WTC11 (cell line): ENCODE data around the gene BCAS1.

Experiments used
- CTCF ChIP-seq: fragments of 200-600 bp; IDR thresholded peaks from 2 replicates; pipeline ENCODE4 v1.8.0; 2022; ENCODE audit warnings: antibody characterized with exemption
- HMGXB4 ChIP-seq: sonication (generic); formaldehyde crosslinking; IDR thresholded peaks from 2 replicates; pipeline ENCODE4 v1.8.1; 2023; ENCODE audit warnings: mild to moderate bottlenecking, moderate library complexity, missing genetic modification reagents
- SP1 ChIP-seq: sonication (generic); formaldehyde crosslinking; conservative IDR thresholded peaks from 2 replicates; pipeline ENCODE4 v1.8.1; 2022; ENCODE audit warnings: missing genetic modification reagents
- TCF7 ChIP-seq: sonication (generic); formaldehyde crosslinking; IDR thresholded peaks from 2 replicates; pipeline ENCODE4 v1.8.0; 2022; ENCODE audit warnings: mild to moderate bottlenecking, low read depth, missing genetic modification reagents, moderate library complexity

GRCh38 chr20:53990768-53991450 is 79.5 kb downstream of the BCAS1 start:
- no peak for TF ChIP-seq SP1 (CRISPR knock-in tag)
- TF ChIP-seq HMGXB4, result no peak
- no peak for TF ChIP-seq CTCF
- no peak for TF ChIP-seq TCF7 (CRISPR knock-in tag)
